Peyer's patch (tissue), 4 donors: ENCODE results near the gene EHD4.

Source experiments
- POLR2A ChIP-seq, 2 donors: fragments of 450-650 bp; IDR thresholded peaks; one replicate each; pipeline ENCODE4 v1.5.1; 2017; ENCODE audit warnings: antibody characterized with exemption in 2 of 2, mild to moderate bottlenecking in 2 of 2, moderate library complexity in 2 of 2
- TF ChIP-seq, protein P1 (sequence below), 6 experiments: fragments of 450-650 bp in 4 of 6; fragments of 200-600 bp in 2 of 6; sonication (generic) in 1 of 6; IDR thresholded peaks; one replicate each; pipeline ENCODE4 v1.5.1; 2017 to 2019; ENCODE audit warnings: antibody characterized with exemption in 6 of 6, mild to moderate bottlenecking in 3 of 6, moderate library complexity in 1 of 6

DNA sequence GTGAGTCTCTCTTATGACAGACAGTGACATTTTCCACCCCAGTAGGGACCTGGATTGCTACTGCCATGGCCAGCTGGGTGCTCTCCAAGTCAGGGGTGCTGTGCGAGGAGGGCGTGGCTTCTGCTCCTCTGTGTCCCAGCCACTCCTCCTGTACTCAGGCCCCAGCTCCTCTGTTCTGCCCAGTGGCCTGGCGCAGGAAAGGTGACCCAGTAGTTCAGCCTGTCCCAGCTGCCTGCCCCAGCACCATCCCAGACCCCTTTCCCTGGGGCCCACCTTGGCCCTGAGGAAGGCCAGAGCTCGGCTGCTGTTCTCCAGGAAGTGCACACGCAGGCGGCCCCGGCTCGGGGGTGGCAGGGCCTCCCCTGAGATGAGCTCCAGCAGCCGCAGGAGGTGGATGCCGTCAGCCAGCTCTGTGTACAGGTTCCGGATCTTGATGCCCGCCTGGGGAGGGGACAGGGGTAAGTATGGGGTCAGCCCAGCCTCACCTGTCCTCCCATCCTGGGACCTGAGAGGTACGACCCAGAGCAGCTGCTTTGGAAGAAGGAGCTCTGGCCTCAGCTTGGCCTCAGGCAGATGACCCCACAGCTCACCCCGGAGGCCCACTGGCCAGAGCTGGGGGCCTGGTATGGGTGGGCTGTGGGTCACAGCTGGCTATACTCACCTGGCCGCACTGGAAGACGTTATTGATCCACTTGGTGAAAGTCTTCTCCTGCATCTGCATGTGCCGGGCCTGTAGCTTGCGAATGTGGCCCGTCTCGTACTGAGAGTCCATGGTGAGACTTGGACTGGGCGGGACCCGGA lies 79.5 kb downstream of the EHD4 start:
- no peak for TF ChIP-seq POLR2A (IDR thresholded peaks at IDR 0.05)
- TF ChIP-seq, protein P1, sequence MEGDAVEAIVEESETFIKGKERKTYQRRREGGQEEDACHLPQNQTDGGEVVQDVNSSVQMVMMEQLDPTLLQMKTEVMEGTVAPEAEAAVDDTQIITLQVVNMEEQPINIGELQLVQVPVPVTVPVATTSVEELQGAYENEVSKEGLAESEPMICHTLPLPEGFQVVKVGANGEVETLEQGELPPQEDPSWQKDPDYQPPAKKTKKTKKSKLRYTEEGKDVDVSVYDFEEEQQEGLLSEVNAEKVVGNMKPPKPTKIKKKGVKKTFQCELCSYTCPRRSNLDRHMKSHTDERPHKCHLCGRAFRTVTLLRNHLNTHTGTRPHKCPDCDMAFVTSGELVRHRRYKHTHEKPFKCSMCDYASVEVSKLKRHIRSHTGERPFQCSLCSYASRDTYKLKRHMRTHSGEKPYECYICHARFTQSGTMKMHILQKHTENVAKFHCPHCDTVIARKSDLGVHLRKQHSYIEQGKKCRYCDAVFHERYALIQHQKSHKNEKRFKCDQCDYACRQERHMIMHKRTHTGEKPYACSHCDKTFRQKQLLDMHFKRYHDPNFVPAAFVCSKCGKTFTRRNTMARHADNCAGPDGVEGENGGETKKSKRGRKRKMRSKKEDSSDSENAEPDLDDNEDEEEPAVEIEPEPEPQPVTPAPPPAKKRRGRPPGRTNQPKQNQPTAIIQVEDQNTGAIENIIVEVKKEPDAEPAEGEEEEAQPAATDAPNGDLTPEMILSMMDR (IDR thresholded peaks at IDR 0.05): no peak
